ENCODE results near the gene CHRNB2.

Gene CHRNB2

GRCh38 chr1:154550657-154551056 lies 16.9 kb upstream of the CHRNB2 start (continued):
- no peak for TF ChIP-seq ZEB2 (tag by site-specific recombination; IDR thresholded peaks at IDR 0.05)
- TF ChIP-seq ZNF513 (tag by site-specific recombination; IDR thresholded peaks at IDR 0.05), result no peak

GRCh38 chr1:154551474-154551873 lies 16.1 kb upstream of the CHRNB2 start:
- CTCF ChIA-PET, result interaction anchor here (1.8 kb wide), 1 partner anchor 72 kb away, joined by 8 read pairs; no protein-coding TSS in a partner anchor
- Histone ChIP-seq H3K36me3 (ENCODE audit: control insufficient read depth in 2 of 2, insufficient read depth in 1 of 2, low read length in 2 of 2) (peaks cover 17 to 85% of the 10 kb centered on the region in 2 experiments), H3K4me1 (ENCODE audit: control insufficient read depth, insufficient read depth, low read length) (no peaks in the 10 kb centered on the region), H3K9me3 (ENCODE audit: control insufficient read depth, insufficient read depth, low read depth, low read length) (no peaks in the 10 kb centered on the region), H3K27ac (ENCODE audit: extremely low read depth, low read depth, low read length) (no peak overlapping the region), H3K4me3 (ENCODE audit: low read depth, low read length) (no peak overlapping the region)
- POLR2A ChIA-PET, result no interaction called here
- TF ChIP-seq ZNF747 (tag by site-specific recombination; IDR thresholded peaks at IDR 0.05) (no peak), TRIM28 (IDR thresholded peaks at IDR 0.05; ENCODE audit: borderline replicate concordance, low read length) (no peak), ZNF514 (tag by site-specific recombination; IDR thresholded peaks at IDR 0.05) (no peak), YY1 (tag by site-specific recombination; IDR thresholded peaks at IDR 0.05) (no peak)

- Histone ChIP-seq H3K27ac (ENCODE audit: extremely low read depth, low read depth, low read length) (no peak overlapping the region), H3K9me3 (ENCODE audit: control insufficient read depth, insufficient read depth, low read depth, low read length) (no peaks in the 10 kb centered on the region), H3K4me3 (ENCODE audit: low read depth, low read length) (no peak overlapping the region), H3K4me1 (ENCODE audit: control insufficient read depth, insufficient read depth, low read length) (no peaks in the 10 kb centered on the region), H3K36me3 (ENCODE audit: control insufficient read depth in 2 of 2, insufficient read depth in 1 of 2, low read length in 2 of 2) (peaks cover 17 to 86% of the 10 kb centered on the region in 2 experiments)
- POLR2A ChIA-PET, result no interaction called here
- CTCF ChIA-PET, result interaction anchor here (1.8 kb wide), 1 partner anchor 73 kb away, joined by 8 read pairs; no protein-coding TSS in a partner anchor
- TF ChIP-seq ZIC2 (tag by site-specific recombination; IDR thresholded peaks at IDR 0.05) (no peak), ZNF155 (tag by site-specific recombination; IDR thresholded peaks at IDR 0.05) (no peak), ZNF596 (tag by site-specific recombination; IDR thresholded peaks at IDR 0.05) (no peak), ZNF830 (tag by site-specific recombination; IDR thresholded peaks at IDR 0.05; ENCODE audit: low read depth) (no peak), SP3 (tag by site-specific recombination; IDR thresholded peaks at IDR 0.05) (no peak), ZNF16 (tag by site-specific recombination; IDR thresholded peaks at IDR 0.05; ENCODE audit: low read depth) (no peak), ZNF664 (tag by site-specific recombination; IDR thresholded peaks at IDR 0.05) (no peak), ZNF473 (tag by site-specific recombination; IDR thresholded peaks at IDR 0.05) (no peak)
Measured at GRCh38 chr1:154552036-154552435, 15.5 kb upstream of the CHRNB2 start.

- ChIA-PET CTCF (interaction anchor here (0.6 to 2.7 kb wide), 9 partner anchors 19 to 328 kb away, joined by 3 to 12 read pairs (median 3); no protein-coding TSS in a partner anchor), POLR2A (interaction anchor here (0.6 to 1.5 kb wide), 3 partner anchors 23 to 383 kb away, joined by 3 read pairs; partner anchors contain the start of gene PMVK)
- peaks cover 17 to 81% of the 10 kb centered on the region in 2 experiments for H3K36me3 ChIP-seq (ENCODE audit: control insufficient read depth in 2 of 2, insufficient read depth in 1 of 2, low read length in 2 of 2)
- no peaks in the 10 kb centered on the region for H3K4me1 ChIP-seq (ENCODE audit: control insufficient read depth, insufficient read depth, low read length)
- no peaks in the 10 kb centered on the region for H3K9me3 ChIP-seq (ENCODE audit: control insufficient read depth, insufficient read depth, low read depth, low read length)
- no peak overlapping the region for H3K4me3 ChIP-seq (ENCODE audit: low read depth, low read length)
- H3K27ac ChIP-seq (ENCODE audit: extremely low read depth, low read depth, low read length), result no peak overlapping the region
- TF ChIP-seq ZNF26 (tag by site-specific recombination; IDR thresholded peaks at IDR 0.05) (no peak), BCL11A (tag by site-specific recombination; IDR thresholded peaks at IDR 0.05; ENCODE audit: low read depth) (no peak), ZNF184 (tag by site-specific recombination; IDR thresholded peaks at IDR 0.05) (no peak), ZNF626 (tag by site-specific recombination; IDR thresholded peaks at IDR 0.05) (no peak), ZNF555 (tag by site-specific recombination; conservative IDR thresholded peaks at IDR 0.05) (no peak), ZNF768 (tag by site-specific recombination; IDR thresholded peaks at IDR 0.05) (no peak), ZXDB (tag by site-specific recombination; IDR thresholded peaks at IDR 0.05) (no peak), OSR2 (tag by site-specific recombination; IDR thresholded peaks at IDR 0.05) (no peak), KLF17 (tag by site-specific recombination; IDR thresholded peaks at IDR 0.05) (no peak), ZSCAN30 (tag by site-specific recombination; IDR thresholded peaks at IDR 0.05) (no peak), SETDB1 (IDR thresholded peaks at IDR 0.05; ENCODE audit: insufficient read length, low read length) (no peak)
Measured at GRCh38 chr1:154553056-154554030, 14.2 kb upstream of the CHRNB2 start.

All from HEK293 (cell line).